HG02938 (cell line): Measurements from ENCODE around the gene MAPKAPK2.
"Not testable (repeated sequence)": the region's sequence is repeated elsewhere in the genome, so short reads cannot be mapped to it uniquely, and the experiment has no call there.

ENCODE experiments used
- ATAC-seq: cut with Tn5 transposase; IDR thresholded peaks from one replicate; pipeline ENCODE4 v1.9.1; 2021; ENCODE audit warnings: mild to moderate bottlenecking, moderate library complexity; ENCODE audit not compliant: unreplicated experiment

MAPKAPK2 gene

GRCh38 chr1:206739411-206740076 lies 54.8 kb downstream of the MAPKAPK2 start:
- peak; percentile 84 for ATAC-seq

- ATAC-seq: no peak
Measured at GRCh38 chr1:206741142-206741701, 56.5 kb downstream of the MAPKAPK2 start.

DNA sequence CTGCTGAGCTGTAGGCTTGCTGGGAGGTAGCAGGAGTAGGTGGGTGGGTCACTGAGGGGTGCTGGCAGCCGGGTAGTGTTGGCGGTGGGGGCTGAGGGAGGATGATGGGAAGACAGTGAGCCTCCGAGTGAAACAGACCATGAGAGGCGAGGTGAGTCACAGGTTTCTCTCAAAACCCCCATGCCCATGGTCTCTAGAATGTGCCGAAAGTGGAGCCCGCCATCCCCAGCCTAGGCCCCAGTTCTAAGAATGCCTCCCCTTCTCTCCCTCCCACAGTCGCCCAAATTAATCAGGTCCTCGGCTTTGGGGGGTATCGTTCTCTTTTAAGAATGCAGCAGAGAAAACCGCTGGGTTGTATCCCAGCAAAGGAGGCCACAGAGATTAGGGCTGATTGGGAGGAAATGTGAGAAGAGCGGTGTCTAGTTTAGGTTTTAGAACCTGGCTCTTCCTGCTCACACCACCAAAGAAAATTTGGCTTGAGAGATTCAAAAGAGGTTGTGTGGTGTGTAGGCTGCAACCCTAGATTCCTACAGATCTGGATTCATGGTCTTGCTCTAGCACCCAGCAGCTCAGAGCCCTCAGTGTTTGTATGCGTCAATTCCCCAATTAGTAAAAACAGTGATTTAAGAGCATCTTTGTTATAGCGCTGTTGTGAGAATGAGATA lies 58.1 kb downstream of the MAPKAPK2 start:
- no peak for ATAC-seq

DNA sequence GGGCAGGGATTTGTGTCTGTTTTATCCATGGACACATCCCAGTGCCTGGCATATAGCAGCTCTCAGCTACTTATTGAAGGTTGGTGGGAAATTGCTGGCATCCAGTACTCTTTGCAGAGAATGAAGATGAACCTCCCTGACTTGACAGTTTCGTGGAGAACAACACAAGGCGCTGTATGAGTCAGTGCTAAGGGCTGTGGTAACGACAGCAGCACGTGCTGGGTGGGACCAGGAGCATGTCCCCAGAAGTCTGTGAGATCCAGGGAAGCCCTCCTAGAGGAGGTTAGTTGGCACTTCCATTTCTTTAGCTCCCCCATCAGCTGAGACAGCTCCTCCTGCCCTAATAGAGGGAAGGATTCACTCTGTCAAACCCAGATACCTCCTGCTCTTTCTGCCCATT lies 60.0 kb downstream of the MAPKAPK2 start:
- no peak for ATAC-seq

- no peak for ATAC-seq
Measured at GRCh38 chr1:206745301-206745700, 60.6 kb downstream of the MAPKAPK2 start.

DNA sequence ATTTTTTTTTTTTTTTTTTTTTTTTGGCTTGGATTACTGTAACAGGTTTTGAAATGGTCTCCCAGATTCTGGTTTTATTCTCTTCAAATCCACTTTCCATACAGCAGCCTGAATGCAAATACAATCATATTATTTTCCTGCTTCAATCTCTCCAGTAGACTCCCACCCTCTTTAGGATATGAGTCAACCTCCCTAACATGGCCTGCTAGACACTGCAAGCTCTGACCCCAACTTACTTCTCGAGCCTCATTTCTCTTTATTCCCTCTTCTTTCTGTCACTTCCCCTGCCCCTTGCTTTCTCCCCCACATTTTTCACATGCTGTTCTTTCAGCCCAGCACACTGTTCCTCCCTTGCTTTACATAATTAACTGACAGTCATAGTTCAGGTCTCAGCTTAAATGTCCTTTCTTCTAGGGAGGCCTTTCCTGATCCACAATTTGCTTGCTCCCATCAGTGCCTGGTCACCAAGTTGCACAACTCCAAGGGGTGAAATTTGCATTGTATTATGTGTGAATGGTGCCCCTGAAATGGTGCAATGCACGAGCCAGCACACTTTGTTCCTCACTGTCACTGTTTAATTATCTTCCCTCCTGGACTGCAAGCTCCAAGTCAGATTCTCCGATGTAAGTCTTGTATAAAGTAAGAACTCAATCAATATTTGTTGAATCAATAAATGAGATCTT lies 63.8 kb downstream of the MAPKAPK2 start:
- no peak for ATAC-seq

DNA sequence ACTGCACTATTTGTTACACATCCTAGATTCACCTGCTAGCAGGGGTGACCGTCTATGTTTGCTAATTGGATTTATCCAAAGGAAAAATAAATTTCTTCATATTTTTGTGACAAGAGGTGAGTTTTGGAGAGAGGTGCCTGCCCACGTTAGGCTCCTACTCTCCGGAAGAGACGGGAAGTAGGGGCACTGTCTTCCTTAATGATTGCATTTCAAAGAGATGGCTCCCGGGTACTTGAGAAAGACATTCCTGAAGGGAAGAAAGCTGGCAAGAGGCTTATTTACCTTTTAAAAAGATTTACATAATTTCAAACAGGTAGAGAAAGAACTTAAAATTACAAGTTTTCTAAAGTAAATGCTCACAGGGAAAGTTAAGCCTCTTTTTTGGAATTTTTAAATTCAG lies 67.2 kb downstream of the MAPKAPK2 start:
- ATAC-seq: no peak

DNA sequence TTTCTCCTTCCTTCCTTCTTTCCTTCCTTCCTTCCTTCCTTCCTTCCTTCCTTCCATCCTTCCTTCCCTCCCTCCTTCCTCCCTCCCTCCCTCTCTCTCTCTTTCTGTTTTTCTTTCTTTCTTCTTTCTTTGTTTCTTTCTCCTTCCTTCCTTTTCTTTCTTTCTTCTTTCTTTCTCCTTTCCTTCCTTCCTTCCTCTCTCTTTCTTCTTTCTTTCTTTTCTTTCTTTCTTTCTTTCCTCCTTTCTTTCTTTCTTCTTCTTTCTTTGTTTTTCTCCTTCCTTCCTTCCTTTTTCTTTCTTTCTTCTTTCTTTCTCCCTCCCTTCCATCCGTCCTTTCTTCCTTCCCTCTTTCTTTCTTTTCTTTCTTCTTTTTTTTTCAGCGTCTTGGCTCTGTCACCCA lies 67.8 kb downstream of the MAPKAPK2 start:
- ATAC-seq: no peak

GRCh38 chr1:206753141-206753540 lies 68.4 kb downstream of the MAPKAPK2 start:
- no peak for ATAC-seq

GRCh38 chr1:206754011-206754410 lies 69.3 kb downstream of the MAPKAPK2 start:
- no peak for ATAC-seq

- ATAC-seq: no peak
Measured at GRCh38 chr1:206757524-206758266, 73.0 kb downstream of the MAPKAPK2 start.

DNA sequence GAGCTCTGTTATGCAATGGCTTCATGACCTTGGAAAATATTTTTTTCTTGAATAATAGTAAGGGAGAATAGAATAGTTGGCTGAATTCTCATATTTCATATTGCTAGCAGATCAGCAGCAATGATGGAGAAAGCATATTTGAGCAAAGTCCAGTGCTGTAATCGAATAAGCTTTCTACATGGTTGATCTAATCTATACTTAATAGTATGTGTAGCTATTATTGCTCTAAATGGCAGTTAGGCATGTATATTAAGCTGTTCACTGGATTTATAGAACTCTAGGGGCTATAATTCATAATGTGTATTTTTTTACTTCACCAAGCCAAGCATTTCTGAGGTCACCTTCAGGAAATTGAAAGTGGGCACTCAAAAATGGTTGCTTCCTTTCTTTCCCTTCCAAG lies 75.9 kb downstream of the MAPKAPK2 start:
- no peak for ATAC-seq

- no peak for ATAC-seq
Measured at GRCh38 chr1:206761159-206761768, 76.6 kb downstream of the MAPKAPK2 start.

- ATAC-seq: not testable (repeated sequence)
Measured at GRCh38 chr1:206762741-206763364, 78.1 kb downstream of the MAPKAPK2 start.

DNA sequence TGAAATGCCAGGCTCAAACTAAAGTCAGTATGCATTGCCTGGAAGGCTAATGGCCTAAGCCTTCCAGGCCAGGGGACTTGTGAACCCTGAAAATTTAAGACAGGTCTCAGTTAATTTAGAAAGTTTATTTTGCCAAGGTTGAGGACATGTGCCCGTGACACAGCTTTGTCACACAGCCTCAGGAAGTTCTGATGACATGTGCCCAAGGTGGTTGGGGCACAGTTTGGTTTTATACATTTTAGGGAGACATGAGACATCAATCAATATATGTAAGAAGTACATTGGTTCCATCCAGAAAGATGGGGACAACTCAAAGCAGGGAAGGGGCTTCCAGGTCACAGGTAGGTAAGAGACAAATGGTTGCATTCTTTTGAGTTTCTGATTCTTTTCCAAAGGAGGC lies 81.1 kb downstream of the MAPKAPK2 start:
- ATAC-seq: not testable (repeated sequence)

- ATAC-seq: peak; percentile 38
Measured at GRCh38 chr1:206766251-206766856, 81.6 kb downstream of the MAPKAPK2 start.

- ATAC-seq: peak; percentile 7
Measured at GRCh38 chr1:206768472-206769303, 84.0 kb downstream of the MAPKAPK2 start.

GRCh38 chr1:206769304-206769731 lies 84.6 kb downstream of the MAPKAPK2 start:
- peak; percentile 72 for ATAC-seq
